ENCODE results near the gene PTPN7.

DNA sequence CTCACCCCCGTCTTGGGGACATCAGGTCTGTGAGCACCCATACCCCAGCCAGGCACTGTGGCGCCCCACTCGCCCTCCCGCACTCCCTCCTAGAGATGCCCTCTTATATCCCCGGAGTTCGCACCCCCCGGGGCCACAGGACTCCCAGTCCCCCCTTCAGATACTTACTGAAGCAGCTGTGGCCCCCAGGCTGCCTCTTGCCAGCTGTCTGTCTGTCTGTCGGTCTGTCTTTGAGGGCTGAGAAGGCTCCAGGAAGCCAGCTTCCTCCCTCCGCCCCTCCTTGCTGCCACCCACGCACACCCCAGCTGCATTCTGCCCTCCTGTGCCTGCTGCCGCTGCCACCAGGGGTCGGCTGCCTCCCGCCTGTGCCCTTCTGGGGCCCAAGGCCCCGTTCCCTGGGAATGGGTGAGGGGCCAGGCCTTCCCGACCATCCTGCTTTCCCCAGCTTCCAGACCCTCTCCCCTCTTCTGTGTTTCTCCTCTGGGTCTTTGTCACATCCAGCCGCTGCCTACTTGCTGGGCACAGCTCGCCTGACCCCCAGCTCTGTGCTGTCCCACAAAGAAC is at the start of gene PTPN7:
- TF ChIP-seq CHD2 (IDR thresholded peaks at IDR 0.05; ENCODE audit: borderline replicate concordance, low read depth, low read length) (no peak), NFYA (IDR thresholded peaks at IDR 0.05; ENCODE audit: borderline replicate concordance, low read depth, low read length) (no peak)
